Measurements from ENCODE around the gene TRMT11. TPM values are rescaled to one million over a fixed set of nuclear protein-coding genes. Genes with fewer than 3 reads are reported as not detected.
A peak's percentile ranks its signal among the peaks of the same experiment; 100 is the strongest.

The TRMT11 gene
- polyA plus RNA-seq (2013) = 10.4 and 10.5 TPM in 2 replicates

- H3K4ac ChIP-seq (ENCODE audit: low read depth, low read length) = peak within 1 kb of the TSS; percentile 71
- H3K79me1 ChIP-seq (ENCODE audit: low read length) = peaks cover 5% of the 10 kb centered on the region
- peak within 1 kb of the TSS; percentile 59 for H2BK5ac ChIP-seq (ENCODE audit: low read depth, low read length, poor library complexity)
- peak within 1 kb of the TSS; percentile 76 for H3K27ac ChIP-seq (ENCODE audit: low read depth, low read length)
- peak within 1 kb of the TSS; percentile 98 for H4K8ac ChIP-seq (ENCODE audit: low read depth, low read length)
- H2BK120ac ChIP-seq (ENCODE audit: insufficient read depth, low read length, poor library complexity) = peak within 1 kb of the TSS; percentile 85
- H3K36me3 ChIP-seq (ENCODE audit: control insufficient read depth in 1 of 2, insufficient read depth in 2 of 2, low read length in 2 of 2) = no peaks in the 10 kb centered on the region
- H3K18ac ChIP-seq (ENCODE audit: low read length) = peak within 1 kb of the TSS; percentile 88
- no CpG with 5 or more reads among the region's 52 CpGs for WGBS (ENCODE audit: extremely low coverage, insufficient coverage, insufficient read length)
- DNase-seq = peak; percentile 95 to 98
- H3K4me2 ChIP-seq (ENCODE audit: low read length) = peak within 1 kb of the TSS; percentile 77
- peak within 1 kb of the TSS; percentile 14 for H2BK12ac ChIP-seq (ENCODE audit: low read length)
- H2AFZ ChIP-seq (ENCODE audit: insufficient read depth, low read length, poor library complexity) = peak within 1 kb of the TSS; percentile 80
- peak within 1 kb of the TSS; percentile 86 for H3K4me3 ChIP-seq (ENCODE audit: low read depth, low read length)
- H3K9me3 ChIP-seq (ENCODE audit: insufficient read depth, low read depth, low read length) = no peaks in the 10 kb centered on the region
- peak within 1 kb of the TSS; percentile 82 for H3K14ac ChIP-seq (ENCODE audit: low read length)
- peak within 1 kb of the TSS; percentile 89 for H4K91ac ChIP-seq (ENCODE audit: low read depth, low read length)
- no peak within 1 kb of the TSS for H3K23ac ChIP-seq (ENCODE audit: low read length)
- H3K9ac ChIP-seq (ENCODE audit: low read length) = peak within 1 kb of the TSS; percentile 84
- H2AK5ac ChIP-seq (ENCODE audit: low read length) = no peak within 1 kb of the TSS
- H4K12ac ChIP-seq (ENCODE audit: low read depth, low read length) = peak within 1 kb of the TSS; percentile 90
- H3K4me1 ChIP-seq (ENCODE audit: control insufficient read depth in 1 of 2, insufficient read depth in 2 of 2, low read length in 2 of 2) = peaks cover 0 to 3% of the 10 kb centered on the region in 2 experiments
- H3K27me3 ChIP-seq (ENCODE audit: insufficient read depth, low read length) = no peaks in the 10 kb centered on the region
- H3K79me2 ChIP-seq (ENCODE audit: control insufficient read depth, insufficient read depth, low read length, poor library complexity) = peaks cover 7% of the 10 kb centered on the region
Observed at GRCh38 chr6:125986301-125987025, at the start of gene TRMT11. TRMT11 (plus strand) TSS chr6:125986540; CDS start chr6:125986551, 11 bp downstream.

GRCh38 chr6:125939026-125939425 lies 47.3 kb upstream of the TRMT11 start:
- H3K18ac ChIP-seq (ENCODE audit: low read length) = no peak overlapping the region
- no peak overlapping the region for H4K12ac ChIP-seq (ENCODE audit: low read depth, low read length)
- H2AK5ac ChIP-seq (ENCODE audit: low read length) = no peak overlapping the region
- no peaks in the 10 kb centered on the region for H3K9me3 ChIP-seq (ENCODE audit: insufficient read depth, low read depth, low read length)
- H2AFZ ChIP-seq (ENCODE audit: insufficient read depth, low read length, poor library complexity) = no peak overlapping the region
- no peaks in the 10 kb centered on the region for H3K79me2 ChIP-seq (ENCODE audit: control insufficient read depth, insufficient read depth, low read length, poor library complexity)
- H3K4ac ChIP-seq (ENCODE audit: low read depth, low read length) = no peak overlapping the region
- DNase-seq = no peak
- no peak overlapping the region for H3K4me3 ChIP-seq (ENCODE audit: low read depth, low read length)
- H2BK120ac ChIP-seq (ENCODE audit: insufficient read depth, low read length, poor library complexity) = no peak overlapping the region
- H2BK5ac ChIP-seq (ENCODE audit: low read depth, low read length, poor library complexity) = no peak overlapping the region
- H4K91ac ChIP-seq (ENCODE audit: low read depth, low read length) = no peak overlapping the region
- H3K4me1 ChIP-seq (ENCODE audit: control insufficient read depth in 1 of 2, insufficient read depth in 2 of 2, low read length in 2 of 2) = peaks cover 12 to 16% of the 10 kb centered on the region in 2 experiments
- H4K8ac ChIP-seq (ENCODE audit: low read depth, low read length) = no peak overlapping the region
- no peak overlapping the region for H3K23ac ChIP-seq (ENCODE audit: low read length)
- H2BK12ac ChIP-seq (ENCODE audit: low read length) = no peak overlapping the region
- peak overlapping the region; percentile 10 for H3K27ac ChIP-seq (ENCODE audit: low read depth, low read length)
- no peaks in the 10 kb centered on the region for H3K27me3 ChIP-seq (ENCODE audit: insufficient read depth, low read length)
- no CpG with 5 or more reads among the region's 1 CpG for WGBS (ENCODE audit: extremely low coverage, insufficient coverage, insufficient read length)
- H3K9ac ChIP-seq (ENCODE audit: low read length) = no peak overlapping the region
- peaks cover 6% of the 10 kb centered on the region for H3K79me1 ChIP-seq (ENCODE audit: low read length)
- H3K14ac ChIP-seq (ENCODE audit: low read length) = no peak overlapping the region
- no peaks in the 10 kb centered on the region for H3K36me3 ChIP-seq (ENCODE audit: control insufficient read depth in 1 of 2, insufficient read depth in 2 of 2, low read length in 2 of 2)
- H3K4me2 ChIP-seq (ENCODE audit: low read length) = no peak overlapping the region

- Histone ChIP-seq H3K14ac (ENCODE audit: low read length) (no peak overlapping the region), H4K12ac (ENCODE audit: low read depth, low read length) (no peak overlapping the region), H2BK5ac (ENCODE audit: low read depth, low read length, poor library complexity) (no peak overlapping the region), H3K9me3 (ENCODE audit: insufficient read depth, low read depth, low read length) (no peaks in the 10 kb centered on the region), H3K23ac (ENCODE audit: low read length) (no peak overlapping the region), H3K4me2 (ENCODE audit: low read length) (no peak overlapping the region), H3K18ac (ENCODE audit: low read length) (no peak overlapping the region), H2BK12ac (ENCODE audit: low read length) (no peak overlapping the region), H3K9ac (ENCODE audit: low read length) (no peak overlapping the region), H4K8ac (ENCODE audit: low read depth, low read length) (no peak overlapping the region), H4K91ac (ENCODE audit: low read depth, low read length) (no peak overlapping the region), H3K4me1 (ENCODE audit: control insufficient read depth in 1 of 2, insufficient read depth in 2 of 2, low read length in 2 of 2) (peaks cover 12 to 16% of the 10 kb centered on the region in 2 experiments), H3K4ac (ENCODE audit: low read depth, low read length) (no peak overlapping the region), H2BK120ac (ENCODE audit: insufficient read depth, low read length, poor library complexity) (no peak overlapping the region), H3K27ac (ENCODE audit: low read depth, low read length) (no peak overlapping the region), H3K36me3 (ENCODE audit: control insufficient read depth in 1 of 2, insufficient read depth in 2 of 2, low read length in 2 of 2) (no peaks in the 10 kb centered on the region), H3K79me1 (ENCODE audit: low read length) (peaks cover 6% of the 10 kb centered on the region), H3K79me2 (ENCODE audit: control insufficient read depth, insufficient read depth, low read length, poor library complexity) (no peaks in the 10 kb centered on the region), H2AFZ (ENCODE audit: insufficient read depth, low read length, poor library complexity) (no peak overlapping the region), H3K4me3 (ENCODE audit: low read depth, low read length) (no peak overlapping the region), H3K27me3 (ENCODE audit: insufficient read depth, low read length) (no peaks in the 10 kb centered on the region), H2AK5ac (ENCODE audit: low read length) (no peak overlapping the region)
- no CpG with 5 or more reads among the region's 2 CpGs for WGBS (ENCODE audit: extremely low coverage, insufficient coverage, insufficient read length)
- peak in 1 of 2 donors; percentile 32 for DNase-seq
Observed at GRCh38 chr6:125939791-125940190, 46.5 kb upstream of the TRMT11 start.

- H3K79me1 ChIP-seq (ENCODE audit: low read length) = peaks cover 6% of the 10 kb centered on the region
- H2AK5ac ChIP-seq (ENCODE audit: low read length) = no peak overlapping the region
- peak overlapping the region; percentile 21 for H2BK5ac ChIP-seq (ENCODE audit: low read depth, low read length, poor library complexity)
- H4K8ac ChIP-seq (ENCODE audit: low read depth, low read length) = no peak overlapping the region
- H3K4ac ChIP-seq (ENCODE audit: low read depth, low read length) = no peak overlapping the region
- H2BK120ac ChIP-seq (ENCODE audit: insufficient read depth, low read length, poor library complexity) = no peak overlapping the region
- no peak overlapping the region for H3K9ac ChIP-seq (ENCODE audit: low read length)
- H3K4me2 ChIP-seq (ENCODE audit: low read length) = no peak overlapping the region
- H3K79me2 ChIP-seq (ENCODE audit: control insufficient read depth, insufficient read depth, low read length, poor library complexity) = no peaks in the 10 kb centered on the region
- H3K9me3 ChIP-seq (ENCODE audit: insufficient read depth, low read depth, low read length) = no peaks in the 10 kb centered on the region
- no peaks in the 10 kb centered on the region for H3K36me3 ChIP-seq (ENCODE audit: control insufficient read depth in 1 of 2, insufficient read depth in 2 of 2, low read length in 2 of 2)
- peaks cover 12 to 16% of the 10 kb centered on the region in 2 experiments for H3K4me1 ChIP-seq (ENCODE audit: control insufficient read depth in 1 of 2, insufficient read depth in 2 of 2, low read length in 2 of 2)
- H3K14ac ChIP-seq (ENCODE audit: low read length) = no peak overlapping the region
- no peak overlapping the region for H2AFZ ChIP-seq (ENCODE audit: insufficient read depth, low read length, poor library complexity)
- no peak overlapping the region for H4K12ac ChIP-seq (ENCODE audit: low read depth, low read length)
- H3K27ac ChIP-seq (ENCODE audit: low read depth, low read length) = peak overlapping the region; percentile 1
- H2BK12ac ChIP-seq (ENCODE audit: low read length) = peak overlapping the region; percentile 52
- H3K27me3 ChIP-seq (ENCODE audit: insufficient read depth, low read length) = no peaks in the 10 kb centered on the region
- H4K91ac ChIP-seq (ENCODE audit: low read depth, low read length) = no peak overlapping the region
- no peak overlapping the region for H3K4me3 ChIP-seq (ENCODE audit: low read depth, low read length)
- no peak overlapping the region for H3K18ac ChIP-seq (ENCODE audit: low read length)
- H3K23ac ChIP-seq (ENCODE audit: low read length) = no peak overlapping the region
- DNase-seq = peak; percentile 59 to 85
- WGBS (ENCODE audit: extremely low coverage, insufficient coverage, insufficient read length) = no CpG with 5 or more reads among the region's 5 CpGs
Observed at GRCh38 chr6:125940247-125941041, 45.9 kb upstream of the TRMT11 start.
